IPS DF 19.7 (cell line): ENCODE data around the gene RAC3.

Experiments used
- DNase-seq: peaks from one replicate; pipeline ENCODE4 v3.0.0-alpha.2; 2013; ENCODE audit warnings: low read depth, low spot score

Gene RAC3

DNA sequence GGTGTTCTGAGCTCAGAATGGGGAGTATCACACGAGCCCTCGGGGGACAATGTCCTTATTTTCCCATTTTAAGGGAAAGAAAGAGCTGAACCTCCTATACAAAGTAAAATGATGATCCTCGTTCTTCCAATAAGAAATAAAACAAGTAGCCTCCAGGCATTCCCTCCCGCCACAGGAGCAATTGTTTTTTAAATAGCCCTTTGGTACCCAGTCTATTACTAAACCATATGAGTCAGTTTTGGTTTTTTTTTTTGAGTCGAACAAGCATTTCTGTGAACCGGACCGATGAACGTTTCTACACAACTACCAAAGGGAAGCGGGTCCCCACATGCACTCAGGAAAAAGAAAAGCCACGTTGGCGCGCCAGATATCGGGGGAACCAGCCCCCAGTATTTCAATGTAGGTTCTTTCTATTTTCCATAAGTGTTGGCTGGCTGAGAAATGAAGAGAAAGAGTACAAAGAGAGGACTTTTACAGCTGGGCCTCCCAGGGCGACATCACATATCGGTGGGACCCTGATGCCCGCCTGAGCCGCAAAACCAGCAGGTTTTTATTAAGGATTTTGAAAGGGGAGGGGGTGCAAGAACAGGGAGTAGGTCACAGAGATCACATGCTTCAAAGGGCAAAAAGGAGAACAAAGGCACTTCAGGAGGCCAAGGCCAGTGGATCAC lies 9.8 kb downstream of the RAC3 start:
- DNase-seq, result no peak

DNA sequence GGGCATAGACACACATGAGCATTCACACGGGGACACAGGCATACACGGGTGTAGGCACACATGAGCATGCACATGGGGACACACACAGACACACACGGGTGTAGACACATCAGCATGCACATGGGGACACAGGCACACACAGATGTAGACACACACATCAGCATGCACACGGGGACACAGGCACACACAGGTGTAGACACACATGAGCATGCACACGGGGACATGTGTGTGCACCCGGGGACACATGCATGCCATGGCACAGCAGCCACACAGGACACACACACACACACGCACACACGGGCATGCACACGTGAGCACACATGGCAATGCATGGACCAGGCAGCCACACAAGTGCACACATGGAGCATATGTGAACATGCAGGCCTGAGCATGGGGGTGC lies 11.2 kb downstream of the RAC3 start:
- no peak for DNase-seq

DNA sequence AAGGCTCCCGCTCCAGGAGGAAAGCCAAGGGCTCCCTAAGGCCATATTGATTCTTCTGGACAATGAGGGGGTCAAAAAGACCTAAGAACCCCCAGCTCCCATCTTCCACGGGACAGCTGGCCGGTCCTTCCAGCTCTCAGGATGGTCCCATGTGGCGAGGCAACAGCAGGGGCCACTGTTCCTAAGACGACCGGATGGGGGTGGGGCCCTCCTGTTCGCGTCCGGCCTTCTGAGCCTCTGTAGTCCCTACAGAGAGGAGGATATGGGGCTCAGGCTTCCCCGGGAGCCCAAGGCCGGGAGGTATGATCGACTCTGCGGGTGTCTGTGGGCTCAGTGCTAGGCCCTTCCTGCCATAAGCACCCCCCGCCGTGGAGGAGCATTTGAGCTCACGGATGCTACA lies 12.0 kb downstream of the RAC3 start:
- DNase-seq, result no peak

DNA sequence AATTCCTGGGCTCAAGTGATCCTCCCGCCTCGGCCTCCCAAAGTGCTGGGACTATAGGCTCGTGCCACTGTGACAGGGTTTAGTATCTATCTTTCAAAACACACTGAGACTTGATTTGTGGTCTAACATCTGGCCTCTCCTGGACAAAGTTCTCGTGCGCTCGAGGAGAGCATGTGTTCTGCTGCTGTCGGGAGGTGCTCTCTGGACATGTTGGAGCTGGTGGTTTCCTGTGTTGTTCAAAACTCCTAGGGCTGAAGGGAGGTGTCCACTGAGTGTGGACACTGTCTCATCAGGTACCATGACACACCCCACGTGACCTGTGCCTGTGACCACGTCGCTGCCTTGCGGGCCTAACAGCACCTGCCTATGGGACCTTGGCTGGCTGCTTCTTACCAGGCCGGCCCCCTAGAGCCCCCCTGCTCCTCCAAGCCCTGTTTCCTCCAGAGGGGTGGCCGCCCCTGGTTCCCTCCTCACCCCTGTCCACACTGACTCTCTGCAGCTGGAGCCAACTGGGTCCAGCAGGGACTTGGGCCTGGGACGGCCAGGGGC lies 14.5 kb downstream of the RAC3 start:
- DNase-seq, result no peak

DNA sequence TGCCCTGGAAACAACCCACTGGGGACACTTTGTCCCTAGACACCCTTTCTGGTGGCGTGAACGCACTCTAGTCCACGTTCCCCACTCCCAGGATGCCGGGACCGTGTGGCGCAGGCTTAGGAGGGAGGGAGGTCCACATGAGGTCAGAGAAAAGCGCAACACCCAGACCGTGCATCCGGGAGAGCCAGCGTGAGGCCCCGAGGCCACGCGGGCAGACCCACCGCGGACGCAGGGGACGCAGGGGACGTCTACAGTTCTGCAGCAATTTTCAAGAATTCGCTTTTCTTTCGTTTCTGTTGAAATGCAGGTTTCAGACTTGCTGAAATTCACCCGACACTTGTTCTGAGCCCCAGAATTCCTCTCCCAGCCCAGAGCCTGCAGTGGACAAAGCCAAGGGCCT lies 15.4 kb downstream of the RAC3 start:
- DNase-seq, result no peak

DNA sequence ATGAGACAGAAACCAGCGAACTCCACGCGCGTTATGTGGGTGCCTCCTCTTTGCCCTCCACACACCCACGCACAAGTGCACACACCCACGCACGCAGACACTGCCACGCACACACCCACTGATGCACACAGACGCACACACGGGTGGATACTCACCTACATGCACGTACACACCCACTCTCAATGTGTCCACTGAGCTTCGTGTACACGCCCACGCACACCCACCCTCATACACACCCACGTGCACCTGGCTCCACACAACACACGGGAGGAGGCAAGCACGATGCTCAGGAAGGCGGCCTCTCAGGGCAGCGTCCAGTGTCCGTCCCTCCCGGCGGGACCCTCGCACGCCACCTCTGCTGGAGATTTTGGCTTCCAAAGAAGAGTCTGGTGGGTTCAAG lies 15.9 kb downstream of the RAC3 start:
- no peak for DNase-seq

DNA sequence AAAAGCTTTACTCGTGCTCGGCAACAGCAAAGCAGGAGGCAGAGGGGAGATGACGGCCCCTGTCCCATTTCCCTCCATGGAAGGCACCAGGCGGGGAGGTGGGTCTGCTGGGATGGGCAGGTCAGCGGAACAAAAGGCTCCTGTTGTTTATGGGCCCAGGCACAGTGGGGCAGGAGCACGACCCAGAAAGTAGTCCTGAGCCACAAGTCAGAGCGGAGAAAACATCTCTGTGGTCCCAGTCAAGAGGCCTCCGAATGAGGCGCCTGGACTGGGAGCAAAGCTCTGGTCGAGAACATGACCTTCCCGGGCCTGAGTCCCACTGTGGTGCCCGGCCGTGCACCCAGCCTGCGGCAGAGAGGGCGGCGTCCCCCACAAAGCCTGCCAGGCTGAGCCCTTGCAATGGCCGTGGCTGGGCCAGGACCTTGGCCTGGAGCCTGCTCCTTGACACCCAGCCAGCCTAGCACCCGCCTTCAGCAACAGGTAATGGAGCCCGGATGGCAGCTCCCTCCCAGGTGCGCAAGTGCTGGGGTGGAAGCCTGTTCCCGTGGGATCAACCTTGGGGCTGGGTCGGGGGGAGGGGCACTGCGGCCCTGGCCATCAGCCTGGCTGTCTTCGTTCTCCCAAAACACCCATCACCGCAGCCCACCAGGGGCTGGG lies 16.6 kb downstream of the RAC3 start:
- no peak for DNase-seq

DNA sequence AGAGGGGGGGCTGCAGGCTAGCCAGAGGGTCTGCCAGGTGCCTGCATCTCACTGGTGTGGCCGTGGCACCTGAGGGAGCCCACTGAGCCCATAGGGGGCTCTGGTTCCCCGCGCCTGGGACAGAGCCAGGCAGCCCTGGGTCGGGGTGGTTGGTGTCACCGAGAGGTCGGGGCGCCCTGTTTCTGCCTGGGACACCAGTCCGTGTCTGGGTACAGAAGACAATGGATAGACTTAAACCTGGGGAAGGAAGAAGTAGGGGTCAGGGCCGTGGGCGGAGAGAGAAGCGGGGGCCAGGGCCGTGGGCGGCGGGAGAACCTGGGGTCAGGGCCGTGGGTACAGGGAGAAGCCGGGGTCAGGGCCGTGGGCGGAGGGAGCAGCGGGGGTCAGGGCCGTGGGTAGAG lies 17.1 kb downstream of the RAC3 start:
- DNase-seq, result no peak

DNA sequence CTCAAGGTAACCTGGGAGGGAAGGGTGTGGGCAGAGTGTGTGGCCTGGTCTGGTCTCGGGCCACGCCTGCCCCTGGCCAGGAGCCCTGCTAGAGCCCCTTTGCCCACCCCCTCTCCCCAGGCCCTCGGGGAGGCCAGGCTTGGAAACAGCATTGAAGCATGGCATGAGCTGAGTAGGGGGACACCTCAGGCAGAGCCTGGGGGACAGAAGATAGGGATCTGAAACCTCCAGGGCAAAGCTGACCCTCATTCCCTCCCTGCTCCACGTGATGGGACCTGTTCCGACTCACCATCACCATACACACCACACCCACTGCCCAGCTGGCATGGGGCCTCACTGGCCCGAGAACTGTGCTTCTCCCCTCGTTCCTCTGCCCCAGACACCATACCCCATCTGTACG lies 17.6 kb downstream of the RAC3 start:
- DNase-seq, result no peak

DNA sequence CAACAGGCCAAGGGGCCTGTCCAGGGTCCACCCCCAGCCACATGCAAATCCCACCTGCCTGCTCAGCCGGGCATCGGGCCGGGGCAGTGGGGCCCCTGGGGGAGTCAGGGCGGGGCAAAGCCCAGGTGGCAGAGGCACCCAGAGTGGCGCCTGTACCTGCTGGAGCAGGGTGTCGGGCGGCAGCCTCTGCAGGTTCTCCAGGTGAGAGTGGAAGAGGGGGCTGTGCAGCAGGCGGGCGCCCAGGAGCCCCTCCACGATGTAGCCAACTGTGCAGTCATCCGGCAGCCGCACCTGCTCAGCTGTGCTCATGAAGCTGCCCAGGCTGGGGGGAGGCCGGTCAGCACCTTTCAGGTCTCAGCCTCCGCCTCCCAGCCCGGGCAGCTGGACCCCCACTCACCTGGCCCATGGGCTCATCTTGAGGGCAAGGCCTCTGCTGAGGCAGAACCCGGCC lies 18.1 kb downstream of the RAC3 start:
- no peak for DNase-seq

DNA sequence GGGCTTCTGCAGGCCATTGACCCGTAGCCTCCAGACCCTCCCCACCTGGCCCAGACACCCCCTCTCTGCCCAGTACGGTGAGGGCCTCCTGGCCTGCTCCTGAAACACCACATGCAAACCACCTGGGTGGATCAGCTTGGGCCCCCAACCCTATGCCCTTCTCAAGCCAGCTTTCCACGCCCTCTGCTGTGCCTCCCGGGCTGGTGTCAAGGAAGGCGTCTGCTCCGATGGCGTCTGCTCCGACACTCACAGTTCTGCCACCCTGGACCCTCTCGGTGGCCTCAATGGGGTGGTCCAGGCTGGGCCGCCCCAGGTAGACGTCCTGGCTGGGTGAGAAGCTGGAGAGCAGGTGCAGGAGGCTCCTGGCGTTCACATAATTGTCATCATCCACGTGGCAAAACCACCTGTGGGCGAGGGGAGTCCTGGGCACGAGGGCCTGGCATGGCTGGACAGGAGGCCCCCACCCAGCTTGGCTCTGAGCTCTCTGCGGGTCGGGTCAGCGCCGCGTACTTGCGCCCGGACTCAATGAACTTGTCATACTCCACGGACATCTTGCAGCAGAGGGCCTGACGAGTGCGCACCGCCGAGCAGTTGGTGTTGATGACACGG lies 18.8 kb downstream of the RAC3 start:
- no peak for DNase-seq

DNA sequence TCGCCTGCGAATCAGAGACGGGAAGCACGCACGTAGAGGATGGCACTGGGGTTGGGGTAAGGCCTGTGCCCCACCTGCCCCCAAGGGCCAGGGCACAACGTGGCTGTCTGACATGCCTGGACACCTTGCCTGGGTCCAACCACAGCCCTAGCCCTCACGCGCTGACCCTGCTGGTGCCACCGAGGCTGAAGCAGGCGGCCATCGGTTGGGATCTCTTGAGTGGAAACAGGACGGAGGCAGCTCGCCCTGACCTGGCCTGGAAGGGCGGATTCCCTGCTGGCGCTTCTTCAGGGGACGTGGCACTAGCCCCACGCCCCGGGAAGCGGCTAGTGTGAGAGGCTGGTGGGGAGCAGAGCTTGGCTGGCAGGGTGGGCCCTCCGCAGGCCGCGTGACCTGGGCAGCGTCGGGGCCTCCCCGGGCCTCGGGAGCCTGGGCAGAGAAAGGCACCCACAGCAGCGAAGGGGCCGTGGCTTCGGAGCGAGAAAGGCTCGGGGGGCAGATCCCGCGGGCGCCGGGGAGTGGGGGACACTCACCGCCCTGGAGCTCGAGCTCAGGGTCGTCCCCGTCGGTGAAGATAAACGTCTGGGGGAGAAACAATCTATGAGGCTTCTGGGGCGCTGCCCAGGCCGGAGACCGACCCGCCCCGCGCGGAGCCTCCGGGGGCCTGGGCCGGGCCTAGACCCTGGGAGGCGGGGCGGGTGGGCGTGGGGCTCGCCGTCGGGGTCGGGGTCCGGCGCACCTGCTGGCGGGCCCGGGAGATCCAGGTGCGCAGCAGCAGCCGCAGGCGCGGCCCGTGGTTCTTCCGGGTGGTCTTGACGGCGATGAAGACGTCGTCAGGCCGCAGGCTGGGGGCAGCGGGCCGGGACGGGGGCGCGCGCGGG lies 19.5 kb downstream of the RAC3 start:
- no peak for DNase-seq

DNA sequence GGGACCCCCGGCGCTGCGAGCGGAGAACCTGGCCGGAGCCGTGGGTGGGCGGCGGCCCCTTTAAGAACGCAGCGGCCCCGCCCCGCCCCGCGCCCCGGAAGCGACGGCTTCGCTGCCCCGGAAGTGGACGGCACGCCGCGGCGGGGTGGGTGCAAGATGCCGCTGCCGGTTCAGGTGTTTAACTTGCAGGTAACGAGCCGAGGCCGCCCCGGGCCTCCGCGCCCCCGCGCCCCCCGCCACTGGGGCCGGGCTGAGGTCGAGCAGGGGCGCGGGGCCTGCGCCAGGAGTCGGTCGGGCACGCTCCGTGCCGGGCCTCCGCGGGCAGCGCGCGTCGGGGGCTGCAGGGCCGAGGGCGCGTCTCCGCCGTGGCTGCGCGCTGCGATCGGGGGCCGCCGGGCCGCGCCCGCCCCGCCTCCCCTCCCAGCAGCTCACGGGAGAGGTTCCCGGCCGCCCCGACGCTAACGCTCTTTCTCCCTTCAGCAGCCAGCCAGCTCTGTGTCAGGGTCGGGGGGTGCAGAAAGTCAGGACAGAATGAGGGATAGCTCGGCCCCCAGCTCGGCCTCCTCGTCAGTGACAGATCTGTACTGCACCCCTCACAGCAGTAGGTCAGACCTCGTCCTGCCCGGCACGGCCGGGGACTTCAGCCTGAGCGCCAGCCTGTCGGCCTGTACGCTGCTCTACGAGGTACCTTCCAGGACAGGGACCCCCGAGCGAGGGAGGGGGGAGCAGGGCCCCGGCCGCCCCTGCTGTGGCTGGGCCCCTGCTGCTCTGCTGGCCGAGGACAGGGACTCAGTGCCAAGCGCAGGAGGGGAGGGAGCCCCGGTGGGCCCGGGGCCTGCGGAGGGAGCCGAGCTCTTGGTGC lies 20.5 kb downstream of the RAC3 start, which contains the start of the genes GPS1 and RFNG:
Gene GPS1, plus strand, starts transcription at position 123 of the 862 bp plus-strand sequence. Its CDS starts 34 bp downstream, at position 157.
Gene RFNG, minus strand, starts transcription at position 36 of the 862 bp plus-strand sequence. CDS start 45 bp downstream, outside the sequence.
- no peak for DNase-seq

DNA sequence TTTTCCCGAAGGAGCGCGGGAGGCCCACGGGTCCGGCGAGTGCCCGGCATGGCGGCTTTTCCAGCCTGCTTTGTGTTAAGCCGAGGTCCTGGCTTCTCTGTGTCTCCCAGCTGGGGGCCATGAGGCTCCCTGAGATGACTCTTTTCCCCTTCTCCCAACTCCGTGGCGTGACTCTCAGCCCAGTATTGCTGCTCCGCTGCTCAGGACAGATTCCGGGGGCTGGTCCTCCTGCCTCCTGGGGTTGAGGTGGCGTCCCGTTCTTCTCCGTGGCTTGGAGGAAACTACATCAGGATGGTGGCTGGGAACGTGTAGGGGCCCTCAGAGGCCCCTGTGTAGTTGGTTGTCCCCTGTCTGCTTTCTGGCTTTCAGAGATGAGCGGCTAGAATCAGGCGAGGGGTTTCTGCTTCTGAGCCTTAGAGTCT lies 21.2 kb downstream of the RAC3 start:
- no peak for DNase-seq

DNA sequence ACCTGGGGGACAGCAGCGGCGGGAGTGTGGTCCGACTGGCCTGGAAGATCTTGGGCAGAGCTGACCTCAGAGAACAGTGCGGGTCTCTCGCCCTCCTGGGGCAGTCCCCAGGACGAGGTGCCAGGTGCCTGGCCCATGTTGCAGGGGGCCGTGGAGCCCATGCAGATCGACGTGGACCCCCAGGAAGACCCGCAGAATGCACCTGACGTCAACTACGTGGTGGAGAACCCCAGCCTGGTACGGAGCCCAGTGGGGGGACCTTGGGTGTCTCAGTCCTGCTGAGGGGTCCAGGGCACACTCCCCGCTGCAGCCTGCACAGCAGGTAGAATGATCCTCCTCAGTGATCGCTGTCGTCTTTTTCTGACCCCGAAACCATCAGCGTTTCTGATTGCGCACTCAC lies 21.7 kb downstream of the RAC3 start:
- no peak for DNase-seq

DNA sequence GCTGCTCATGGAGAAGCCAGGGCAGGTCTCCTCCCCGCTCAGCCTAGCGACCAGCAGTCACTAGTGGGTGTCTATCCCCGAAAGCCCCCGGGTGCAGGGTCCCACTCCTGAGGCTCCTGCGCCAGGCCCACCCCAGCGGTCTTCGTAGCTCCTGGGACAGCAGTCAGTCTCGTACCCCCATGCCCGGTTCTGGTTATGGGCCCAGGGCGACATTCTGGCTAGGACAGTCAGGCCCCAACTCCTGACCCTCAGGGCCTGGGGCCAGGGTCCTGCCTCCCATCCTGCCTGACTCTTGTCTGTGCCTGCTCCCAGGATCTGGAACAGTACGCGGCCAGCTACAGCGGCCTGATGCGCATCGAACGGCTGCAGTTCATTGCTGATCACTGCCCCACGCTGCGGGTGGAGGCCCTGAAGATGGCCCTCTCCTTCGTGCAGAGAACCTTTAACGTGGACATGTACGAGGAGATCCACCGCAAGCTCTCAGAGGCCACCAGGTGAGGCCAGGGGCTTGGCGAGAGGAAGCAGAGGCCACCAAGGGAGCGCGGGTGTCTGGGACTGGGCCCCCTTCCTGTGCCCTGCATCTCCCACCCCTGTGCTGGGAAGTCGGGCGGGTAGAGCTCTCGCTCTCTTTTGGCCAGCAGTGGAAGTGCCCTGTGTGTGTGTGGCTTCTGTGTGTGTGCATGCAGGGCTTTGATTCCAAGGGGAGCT lies 22.2 kb downstream of the RAC3 start:
- no peak for DNase-seq

DNA sequence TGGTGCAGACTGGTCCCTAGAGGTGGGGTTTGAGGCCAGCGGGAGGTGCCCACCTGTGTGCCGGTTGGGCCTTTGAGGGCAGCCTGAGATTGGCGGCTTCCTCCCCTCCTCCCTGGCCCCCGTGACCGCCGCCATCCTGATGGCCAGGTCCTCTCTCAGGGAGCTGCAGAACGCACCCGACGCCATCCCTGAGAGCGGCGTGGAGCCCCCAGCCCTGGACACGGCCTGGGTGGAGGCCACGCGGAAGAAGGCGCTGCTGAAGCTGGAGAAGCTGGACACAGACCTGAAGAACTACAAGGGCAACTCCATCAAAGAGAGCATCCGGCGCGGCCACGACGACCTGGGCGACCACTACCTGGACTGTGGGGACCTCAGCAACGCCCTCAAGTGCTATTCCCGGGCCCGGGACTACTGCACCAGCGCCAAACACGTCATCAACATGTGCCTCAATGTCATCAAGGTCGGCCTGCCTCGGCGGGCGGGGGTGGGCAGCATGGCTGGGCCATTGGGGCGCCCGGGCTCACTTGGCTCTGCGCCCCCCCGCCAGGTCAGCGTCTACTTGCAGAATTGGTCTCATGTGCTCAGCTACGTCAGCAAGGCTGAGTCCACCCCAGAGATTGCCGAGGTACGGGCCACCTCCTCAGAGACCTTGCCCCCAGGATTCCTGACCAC lies 23.0 kb downstream of the RAC3 start:
- DNase-seq, result no peak

DNA sequence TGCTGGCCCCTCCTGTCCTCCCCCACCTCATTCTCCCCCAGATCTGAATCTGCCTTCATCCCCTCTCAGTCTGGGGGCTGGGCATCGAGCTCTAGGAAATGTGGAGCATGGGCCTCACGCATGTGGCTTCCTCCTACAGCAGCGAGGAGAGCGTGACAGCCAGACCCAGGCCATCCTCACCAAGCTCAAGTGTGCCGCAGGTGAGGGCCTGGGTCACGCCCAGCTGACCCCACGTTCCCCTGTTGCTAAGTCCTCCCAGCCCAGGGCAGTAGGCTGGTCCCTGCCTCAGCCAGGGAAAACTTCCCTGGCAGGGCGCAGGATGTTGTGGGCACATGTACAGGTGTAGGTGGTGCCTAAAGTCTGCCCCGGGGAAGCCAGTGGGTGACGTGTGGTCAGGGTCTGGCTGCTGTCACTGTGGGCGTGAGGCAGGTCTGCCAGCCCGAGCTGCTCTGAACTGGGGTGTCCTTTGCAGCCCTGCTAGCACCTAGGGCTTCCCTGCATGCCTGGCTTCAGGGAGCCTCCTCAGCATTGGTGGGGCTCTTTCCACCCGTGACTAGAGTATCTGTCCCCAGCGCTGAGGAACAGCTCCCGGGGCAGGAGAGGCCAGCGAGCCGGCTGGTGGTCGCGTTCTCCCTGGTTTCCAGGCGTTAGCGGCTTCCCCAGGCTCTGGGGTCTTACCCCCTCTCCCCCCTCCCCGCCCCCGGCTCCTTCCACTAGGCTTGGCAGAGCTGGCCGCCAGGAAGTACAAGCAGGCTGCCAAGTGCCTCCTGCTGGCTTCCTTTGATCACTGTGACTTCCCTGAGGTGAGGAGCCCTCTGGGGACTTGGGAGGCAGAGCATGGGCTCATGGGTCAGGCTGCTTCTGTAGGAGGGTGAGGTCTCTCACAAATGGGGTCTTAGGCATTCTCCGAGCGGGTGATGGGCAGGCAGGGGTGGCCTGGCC lies 23.8 kb downstream of the RAC3 start:
- DNase-seq, result no peak
